Measurements from ENCODE around the gene CACNA1E.

GRCh38 chr1:181562395-181562794, 79.1 kb downstream of the CACNA1E start:
- TF ChIP-seq POLR2A (IDR thresholded peaks at IDR 0.05) = no peak
- TF ChIP-seq, protein P1, sequence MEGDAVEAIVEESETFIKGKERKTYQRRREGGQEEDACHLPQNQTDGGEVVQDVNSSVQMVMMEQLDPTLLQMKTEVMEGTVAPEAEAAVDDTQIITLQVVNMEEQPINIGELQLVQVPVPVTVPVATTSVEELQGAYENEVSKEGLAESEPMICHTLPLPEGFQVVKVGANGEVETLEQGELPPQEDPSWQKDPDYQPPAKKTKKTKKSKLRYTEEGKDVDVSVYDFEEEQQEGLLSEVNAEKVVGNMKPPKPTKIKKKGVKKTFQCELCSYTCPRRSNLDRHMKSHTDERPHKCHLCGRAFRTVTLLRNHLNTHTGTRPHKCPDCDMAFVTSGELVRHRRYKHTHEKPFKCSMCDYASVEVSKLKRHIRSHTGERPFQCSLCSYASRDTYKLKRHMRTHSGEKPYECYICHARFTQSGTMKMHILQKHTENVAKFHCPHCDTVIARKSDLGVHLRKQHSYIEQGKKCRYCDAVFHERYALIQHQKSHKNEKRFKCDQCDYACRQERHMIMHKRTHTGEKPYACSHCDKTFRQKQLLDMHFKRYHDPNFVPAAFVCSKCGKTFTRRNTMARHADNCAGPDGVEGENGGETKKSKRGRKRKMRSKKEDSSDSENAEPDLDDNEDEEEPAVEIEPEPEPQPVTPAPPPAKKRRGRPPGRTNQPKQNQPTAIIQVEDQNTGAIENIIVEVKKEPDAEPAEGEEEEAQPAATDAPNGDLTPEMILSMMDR (IDR thresholded peaks at IDR 0.05 in 4 of 5, conservative IDR thresholded peaks at IDR 0.05 in 1 of 5) = no peak

Measured in gastrocnemius medialis (tissue), 4 donors.